OCI-LY3 (cell line): Measurements from ENCODE around the gene ACBD6.

Source experiments
- EZH2phosphoT487 ChIP-seq: fragments of 200-600 bp; shearing (Covaris generic); IDR thresholded peaks from 2 replicates; pipeline ENCODE4 v1.6.1; 2018; ENCODE audit warnings: antibody characterized with exemption, mixed run types, low read depth
- TF ChIP-seq, protein P1 (sequence below): fragments of 200-600, 300-600 bp; sonication (generic); IDR thresholded peaks from 2 replicates; pipeline ENCODE4 v1.5.1; 2014; ENCODE audit warnings: antibody characterized with exemption, low read length, low read depth

DNA sequence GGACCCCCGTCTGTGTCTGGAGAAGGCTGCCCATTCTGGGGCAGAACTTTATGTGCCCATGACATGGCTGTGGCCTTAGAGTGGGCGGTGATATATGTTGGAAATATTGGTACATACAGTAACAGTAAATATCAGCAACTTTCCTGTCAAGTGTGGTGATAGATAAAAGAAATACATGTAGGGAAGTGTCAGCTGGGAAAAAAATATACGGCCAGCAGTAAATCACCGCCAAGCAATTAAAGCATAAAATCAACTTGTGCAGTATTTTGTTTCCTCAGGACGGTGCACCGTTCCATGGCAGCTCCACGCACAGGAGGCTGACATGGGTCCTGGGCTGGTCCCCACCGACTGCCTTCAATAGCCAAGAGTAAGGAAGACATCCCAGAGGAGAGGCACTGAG is 244.9 kb downstream of the ACBD6 start:
- TF ChIP-seq, protein P1, sequence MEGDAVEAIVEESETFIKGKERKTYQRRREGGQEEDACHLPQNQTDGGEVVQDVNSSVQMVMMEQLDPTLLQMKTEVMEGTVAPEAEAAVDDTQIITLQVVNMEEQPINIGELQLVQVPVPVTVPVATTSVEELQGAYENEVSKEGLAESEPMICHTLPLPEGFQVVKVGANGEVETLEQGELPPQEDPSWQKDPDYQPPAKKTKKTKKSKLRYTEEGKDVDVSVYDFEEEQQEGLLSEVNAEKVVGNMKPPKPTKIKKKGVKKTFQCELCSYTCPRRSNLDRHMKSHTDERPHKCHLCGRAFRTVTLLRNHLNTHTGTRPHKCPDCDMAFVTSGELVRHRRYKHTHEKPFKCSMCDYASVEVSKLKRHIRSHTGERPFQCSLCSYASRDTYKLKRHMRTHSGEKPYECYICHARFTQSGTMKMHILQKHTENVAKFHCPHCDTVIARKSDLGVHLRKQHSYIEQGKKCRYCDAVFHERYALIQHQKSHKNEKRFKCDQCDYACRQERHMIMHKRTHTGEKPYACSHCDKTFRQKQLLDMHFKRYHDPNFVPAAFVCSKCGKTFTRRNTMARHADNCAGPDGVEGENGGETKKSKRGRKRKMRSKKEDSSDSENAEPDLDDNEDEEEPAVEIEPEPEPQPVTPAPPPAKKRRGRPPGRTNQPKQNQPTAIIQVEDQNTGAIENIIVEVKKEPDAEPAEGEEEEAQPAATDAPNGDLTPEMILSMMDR, result no peak
- TF ChIP-seq EZH2phosphoT487, result no peak
